Endothelial cell of hepatic sinusoid (primary cell): Measurements from ENCODE around the gene RAB7A.

Experiments used
- in situ Hi-C: cut with HindIII; loops from 2 replicates; pipeline ENCODE4 v1.10.0; 2017; ENCODE audit warnings: low sequenced_read_pairs

RAB7A gene

GRCh38 chr3:128784843-128785242, 58.9 kb downstream of the RAB7A start:
- in situ Hi-C loops, result no loop called here

GRCh38 chr3:128786434-128787020, 60.5 kb downstream of the RAB7A start:
- in situ Hi-C loops, result no loop called here

- in situ Hi-C loops, result no loop called here
Measured at GRCh38 chr3:128787256-128788253, 61.6 kb downstream of the RAB7A start.

GRCh38 chr3:128788268-128788869, 62.4 kb downstream of the RAB7A start:
- in situ Hi-C loops, result no loop called here

- in situ Hi-C loops, result no loop called here
Measured at GRCh38 chr3:128794067-128794768, 68.2 kb downstream of the RAB7A start.

- in situ Hi-C loops, result loop anchor here (5.0 kb wide), 2 partner anchors 68 to 98 kb away; partner anchors contain the start of gene RAB7A
Measured at GRCh38 chr3:128794770-128795649, 69.0 kb downstream of the RAB7A start.

GRCh38 chr3:128799653-128800052, 73.7 kb downstream of the RAB7A start:
- in situ Hi-C loops, result loop anchor here (5.0 kb wide), 2 partner anchors 72 to 102 kb away; partner anchors contain the start of gene RAB7A

GRCh38 chr3:128800241-128801187, 74.5 kb downstream of the RAB7A start:
- in situ Hi-C loops, result no loop called here

- in situ Hi-C loops, result no loop called here
Measured at GRCh38 chr3:128801779-128802380, 75.9 kb downstream of the RAB7A start.

- in situ Hi-C loops, result no loop called here
Measured at GRCh38 chr3:128803307-128803706, 77.3 kb downstream of the RAB7A start.

GRCh38 chr3:128804017-128804810, 78.2 kb downstream of the RAB7A start:
- in situ Hi-C loops, result no loop called here

GRCh38 chr3:128804811-128805155, 78.8 kb downstream of the RAB7A start:
- in situ Hi-C loops, result no loop called here

GRCh38 chr3:128805772-128806171, 79.8 kb downstream of the RAB7A start:
- in situ Hi-C loops, result no loop called here

GRCh38 chr3:128806588-128806987, 80.6 kb downstream of the RAB7A start:
- in situ Hi-C loops, result no loop called here

GRCh38 chr3:128807186-128807830, 81.3 kb downstream of the RAB7A start:
- in situ Hi-C loops, result no loop called here

GRCh38 chr3:128808672-128809071, 82.7 kb downstream of the RAB7A start:
- in situ Hi-C loops, result no loop called here

- in situ Hi-C loops, result no loop called here
Measured at GRCh38 chr3:128813097-128813496, 87.1 kb downstream of the RAB7A start.
